Measurements from ENCODE around the gene RFT1.

DNA sequence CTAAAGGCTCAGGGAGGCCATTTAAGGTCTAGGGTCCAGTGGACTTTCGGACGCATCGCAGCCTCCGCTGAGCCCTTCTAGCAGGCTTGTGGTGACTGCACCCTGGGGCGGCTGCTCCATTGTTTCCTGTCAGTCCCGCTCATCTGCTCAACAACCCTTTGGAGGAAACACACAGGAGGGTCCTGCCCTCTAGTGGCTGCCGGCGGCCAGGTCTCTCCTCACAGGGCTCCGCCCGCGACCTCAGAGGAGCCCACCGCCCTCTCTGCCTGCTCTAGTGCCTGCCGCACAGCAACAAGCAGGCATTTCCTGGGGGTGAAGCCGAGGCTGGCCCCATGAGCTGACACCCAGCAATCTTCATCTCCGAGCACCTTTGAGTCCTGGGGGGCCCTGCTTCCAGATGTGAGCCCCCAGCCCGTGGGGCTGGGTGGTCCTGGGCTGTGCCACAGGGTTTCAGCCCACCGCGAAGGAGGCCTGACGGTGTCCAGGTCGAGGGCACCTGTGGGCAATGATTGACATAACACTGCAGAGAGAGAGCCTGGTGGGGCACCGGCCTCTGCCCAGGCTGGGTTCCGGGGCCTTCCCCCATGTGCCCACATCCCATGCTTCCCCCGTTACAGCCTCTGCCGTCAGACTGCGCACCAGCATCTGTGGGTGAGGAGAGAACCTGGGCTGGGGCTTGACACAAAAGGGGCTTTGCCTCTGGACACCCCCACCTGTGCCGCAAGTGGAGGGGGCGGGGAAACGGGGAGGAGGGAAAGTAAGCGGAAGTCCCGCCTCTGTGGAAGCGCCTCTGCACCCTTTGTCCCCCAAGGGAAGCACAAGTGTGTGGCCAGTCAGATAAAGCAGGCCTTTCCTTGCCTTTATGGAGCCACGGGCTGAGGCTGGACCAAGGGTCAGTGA is 57.3 kb downstream of the RFT1 start:
- peak; percentile 22 for TF ChIP-seq POLR2A (IDR thresholded peaks at IDR 0.05)
- TF ChIP-seq, protein P1, sequence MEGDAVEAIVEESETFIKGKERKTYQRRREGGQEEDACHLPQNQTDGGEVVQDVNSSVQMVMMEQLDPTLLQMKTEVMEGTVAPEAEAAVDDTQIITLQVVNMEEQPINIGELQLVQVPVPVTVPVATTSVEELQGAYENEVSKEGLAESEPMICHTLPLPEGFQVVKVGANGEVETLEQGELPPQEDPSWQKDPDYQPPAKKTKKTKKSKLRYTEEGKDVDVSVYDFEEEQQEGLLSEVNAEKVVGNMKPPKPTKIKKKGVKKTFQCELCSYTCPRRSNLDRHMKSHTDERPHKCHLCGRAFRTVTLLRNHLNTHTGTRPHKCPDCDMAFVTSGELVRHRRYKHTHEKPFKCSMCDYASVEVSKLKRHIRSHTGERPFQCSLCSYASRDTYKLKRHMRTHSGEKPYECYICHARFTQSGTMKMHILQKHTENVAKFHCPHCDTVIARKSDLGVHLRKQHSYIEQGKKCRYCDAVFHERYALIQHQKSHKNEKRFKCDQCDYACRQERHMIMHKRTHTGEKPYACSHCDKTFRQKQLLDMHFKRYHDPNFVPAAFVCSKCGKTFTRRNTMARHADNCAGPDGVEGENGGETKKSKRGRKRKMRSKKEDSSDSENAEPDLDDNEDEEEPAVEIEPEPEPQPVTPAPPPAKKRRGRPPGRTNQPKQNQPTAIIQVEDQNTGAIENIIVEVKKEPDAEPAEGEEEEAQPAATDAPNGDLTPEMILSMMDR (IDR thresholded peaks at IDR 0.05), result peak; percentile 92 to 97 (median 94)
